Measurements from ENCODE around the gene MTMR11.
A peak's percentile ranks its signal among the peaks of the same experiment; 100 is the strongest.

The MTMR11 gene

DNA sequence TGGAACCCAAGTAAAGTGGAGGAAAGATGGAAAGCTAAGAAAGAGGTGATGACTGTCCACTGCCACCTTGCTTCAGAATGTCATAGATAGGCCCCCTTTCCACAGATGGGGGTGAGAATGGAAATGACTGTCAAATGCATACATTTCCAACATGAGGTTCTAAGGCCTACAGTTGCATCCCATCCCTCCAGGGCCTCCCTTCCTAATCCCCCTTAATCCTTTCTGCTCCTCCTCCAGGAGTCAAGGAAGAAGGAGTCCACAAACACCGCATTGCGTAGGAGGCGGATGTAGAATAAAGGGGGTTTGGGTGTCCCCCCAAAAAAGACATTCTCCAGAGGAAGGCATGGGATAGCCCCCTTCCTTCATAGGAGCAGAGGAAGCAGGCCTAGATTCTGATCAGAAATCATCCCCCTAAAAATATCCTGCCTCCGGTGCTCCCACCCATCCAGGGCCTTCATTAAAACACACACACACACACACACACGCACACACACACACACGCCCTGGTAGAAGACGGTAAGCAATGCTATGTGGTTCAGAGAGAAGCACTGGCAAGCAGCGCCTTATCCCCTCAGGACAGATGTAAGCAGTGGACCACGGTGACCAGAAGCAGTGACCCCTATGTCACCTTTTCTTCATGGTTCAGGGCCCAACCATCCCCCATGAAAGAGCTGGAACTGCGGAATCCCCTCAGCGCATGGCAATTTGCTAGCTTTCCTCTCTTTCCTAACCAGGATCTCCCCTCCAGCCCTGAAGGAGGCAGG lies 21.1 kb downstream of the MTMR11 start:
- H3F3A ChIP-seq (ENCODE audit: insufficient read depth, low read length) = no peaks in the 10 kb centered on the region
- H3K9me2 ChIP-seq (replicated peaks; ENCODE audit: insufficient read depth, low read length) = no peaks in the 10 kb centered on the region
- 0 out of 2 replicates have a peak overlapping the region, but pooled peaks have one; percentile 5 for H2AFZ ChIP-seq (ENCODE audit: low read length)
- H3K4me2 ChIP-seq (ENCODE audit: low read depth, low read length) = no peak overlapping the region
- no peaks in the 10 kb centered on the region for H3K27me3 ChIP-seq (replicated peaks; ENCODE audit: insufficient read depth, low read length)
- TF ChIP-seq EZH2phosphoT487 (IDR thresholded peaks at IDR 0.05; ENCODE audit: low read length) = no peak
- no peak for TF ChIP-seq EZH2 (optimal IDR thresholded peaks at IDR 0.05; ENCODE audit: low read depth, low read length)
- TF ChIP-seq CTCF (IDR thresholded peaks at IDR 0.05; ENCODE audit: low read length) = no peak
- DNase-seq = no peak
- no peaks in the 10 kb centered on the region for H3K79me2 ChIP-seq (ENCODE audit: low read length)
- no peaks in the 10 kb centered on the region for H3K9me3 ChIP-seq (replicated peaks; ENCODE audit: insufficient read depth, low read length)
- H3K4me3 ChIP-seq (ENCODE audit: low read length) = no peak overlapping the region
- H3K4me1 ChIP-seq (ENCODE audit: low read length) = peaks cover 6% of the 10 kb centered on the region; the same call in 1 of the 2 replicates
- no peaks in the 10 kb centered on the region for H4K20me1 ChIP-seq (ENCODE audit: insufficient read depth, low read length)
- H3K27ac ChIP-seq (ENCODE audit: low read length) = no peak overlapping the region
- no peak overlapping the region for H3K9ac ChIP-seq (ENCODE audit: low read length)
- H3K36me3 ChIP-seq (replicated peaks; ENCODE audit: insufficient read depth, low read length) = no peaks in the 10 kb centered on the region

DNA sequence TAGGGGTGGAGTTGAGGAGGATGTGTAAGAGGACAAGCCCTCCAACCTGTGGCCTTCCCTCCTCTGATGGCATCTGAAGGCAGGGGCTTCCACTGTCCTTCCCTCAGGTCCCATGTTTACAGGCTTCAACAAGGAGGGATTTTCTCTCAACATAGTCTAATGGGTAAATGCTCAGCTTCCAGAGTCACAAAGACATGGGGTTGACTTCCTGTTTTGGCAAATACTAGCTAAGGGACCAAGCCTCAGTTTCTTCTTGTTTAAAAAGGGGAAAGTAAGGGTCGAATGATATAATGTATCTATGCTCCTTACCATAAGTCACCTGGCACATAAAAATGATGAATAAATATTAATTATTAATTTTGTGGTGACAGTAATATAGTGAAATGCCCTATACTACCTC lies 22.1 kb downstream of the MTMR11 start:
- no peaks in the 10 kb centered on the region for H3K9me2 ChIP-seq (replicated peaks; ENCODE audit: insufficient read depth, low read length)
- H3F3A ChIP-seq (ENCODE audit: insufficient read depth, low read length) = no peaks in the 10 kb centered on the region
- no peak overlapping the region for H3K4me2 ChIP-seq (ENCODE audit: low read depth, low read length)
- H4K20me1 ChIP-seq (ENCODE audit: insufficient read depth, low read length) = no peaks in the 10 kb centered on the region
- H3K27me3 ChIP-seq (replicated peaks; ENCODE audit: insufficient read depth, low read length) = no peaks in the 10 kb centered on the region
- no peaks in the 10 kb centered on the region for H3K36me3 ChIP-seq (replicated peaks; ENCODE audit: insufficient read depth, low read length)
- no peaks in the 10 kb centered on the region for H3K9me3 ChIP-seq (replicated peaks; ENCODE audit: insufficient read depth, low read length)
- peaks cover 6% of the 10 kb centered on the region; the same call in 1 of the 2 replicates for H3K4me1 ChIP-seq (ENCODE audit: low read length)
- H3K9ac ChIP-seq (ENCODE audit: low read length) = no peak overlapping the region
- H3K27ac ChIP-seq (ENCODE audit: low read length) = no peak overlapping the region
- H2AFZ ChIP-seq (ENCODE audit: low read length) = no peak overlapping the region
- no peak for TF ChIP-seq CTCF (IDR thresholded peaks at IDR 0.05; ENCODE audit: low read length)
- TF ChIP-seq EZH2phosphoT487 (IDR thresholded peaks at IDR 0.05; ENCODE audit: low read length) = no peak
- no peak for TF ChIP-seq EZH2 (optimal IDR thresholded peaks at IDR 0.05; ENCODE audit: low read depth, low read length)
- H3K4me3 ChIP-seq (ENCODE audit: low read length) = no peak overlapping the region
- DNase-seq = no peak
- no peaks in the 10 kb centered on the region for H3K79me2 ChIP-seq (ENCODE audit: low read length)

GRCh38 chr1:149906570-149907075 lies 30.1 kb downstream of the MTMR11 start:
- Histone ChIP-seq H3K36me3 (replicated peaks; ENCODE audit: insufficient read depth, low read length) (no peaks in the 10 kb centered on the region), H3K4me3 (ENCODE audit: low read length) (no peak overlapping the region), H3K79me2 (ENCODE audit: low read length) (no peaks in the 10 kb centered on the region), H3K9me3 (replicated peaks; ENCODE audit: insufficient read depth, low read length) (no peaks in the 10 kb centered on the region), H4K20me1 (ENCODE audit: insufficient read depth, low read length) (no peaks in the 10 kb centered on the region), H3K27me3 (replicated peaks; ENCODE audit: insufficient read depth, low read length) (0 out of 2 replicates have a peak, but pooled peaks cover 8% of the 10 kb centered on the region), H3K9ac (ENCODE audit: low read length) (no peak overlapping the region), H3K9me2 (replicated peaks; ENCODE audit: insufficient read depth, low read length) (no peaks in the 10 kb centered on the region), H3F3A (ENCODE audit: insufficient read depth, low read length) (no peaks in the 10 kb centered on the region), H2AFZ (ENCODE audit: low read length) (no peak overlapping the region), H3K27ac (ENCODE audit: low read length) (no peak overlapping the region), H3K4me1 (ENCODE audit: low read length) (no peaks in the 10 kb centered on the region), H3K4me2 (ENCODE audit: low read depth, low read length) (no peak overlapping the region)
- no peak for DNase-seq
- TF ChIP-seq CTCF (IDR thresholded peaks at IDR 0.05; ENCODE audit: low read length) (no peak), EZH2phosphoT487 (IDR thresholded peaks at IDR 0.05; ENCODE audit: low read length) (no peak), EZH2 (optimal IDR thresholded peaks at IDR 0.05; ENCODE audit: low read depth, low read length) (no peak)

Measured in MM.1S (cell line).